Measurements from ENCODE around the gene PHKA1.
A peak's percentile ranks its signal among the peaks of the same experiment; 100 is the strongest.
"Not testable (repeated sequence)": the region's sequence is repeated elsewhere in the genome, so short reads cannot be mapped to it uniquely, and the experiment has no call there.

The PHKA1 gene

GRCh38 chrX:72663737-72664136 lies 50.4 kb downstream of the PHKA1 start:
- no peak for DNase-seq

- no peak for DNase-seq
Observed at GRCh38 chrX:72662020-72662747, 51.9 kb downstream of the PHKA1 start.

- no peak for DNase-seq
Observed at GRCh38 chrX:72659723-72660122, 54.4 kb downstream of the PHKA1 start.

GRCh38 chrX:72652082-72652481 lies 62.0 kb downstream of the PHKA1 start:
- no peak for DNase-seq

- DNase-seq: no peak
Observed at GRCh38 chrX:72644946-72645345, 69.2 kb downstream of the PHKA1 start.

GRCh38 chrX:72641611-72642010 lies 72.5 kb downstream of the PHKA1 start:
- DNase-seq: no peak

- no peak for DNase-seq
Observed at GRCh38 chrX:72635930-72636329, 78.2 kb downstream of the PHKA1 start.

GRCh38 chrX:72634331-72634730 lies 79.8 kb downstream of the PHKA1 start:
- DNase-seq: no peak

GRCh38 chrX:72630185-72630584 lies 83.9 kb downstream of the PHKA1 start:
- no peak for DNase-seq

- DNase-seq: no peak
Observed at GRCh38 chrX:72624194-72624593, 89.9 kb downstream of the PHKA1 start.

GRCh38 chrX:72621625-72622485 lies 92.3 kb downstream of the PHKA1 start:
- peak; percentile 91 for DNase-seq

GRCh38 chrX:72621163-72621562 lies 92.9 kb downstream of the PHKA1 start:
- peak; percentile 55 for DNase-seq

GRCh38 chrX:72620550-72621145 lies 93.5 kb downstream of the PHKA1 start:
- peak; percentile 82 for DNase-seq

GRCh38 chrX:72609313-72609712 lies 104.8 kb downstream of the PHKA1 start:
- DNase-seq: no peak

- DNase-seq: peak; percentile 33
Observed at GRCh38 chrX:72604705-72605104, 109.4 kb downstream of the PHKA1 start.

- peak; percentile 33 for DNase-seq
Observed at GRCh38 chrX:72604112-72604511, 110.0 kb downstream of the PHKA1 start.

- DNase-seq: not testable (repeated sequence)
Observed at GRCh38 chrX:72591038-72591437, 123.1 kb downstream of the PHKA1 start.

GRCh38 chrX:72584163-72584562 lies 129.9 kb downstream of the PHKA1 start:
- no peak for DNase-seq

- no peak for DNase-seq
Observed at GRCh38 chrX:72576141-72576894, 137.8 kb downstream of the PHKA1 start.

GRCh38 chrX:72573158-72573511 lies 141.0 kb downstream of the PHKA1 start:
- no peak for DNase-seq

- DNase-seq: peak; percentile 77
Observed at GRCh38 chrX:72572248-72573157, 141.6 kb downstream of the PHKA1 start, which contains the start of gene HDAC8. Gene HDAC8 (minus strand): TSS chrX:72572843. CDS start chrX:72572761, 82 bp downstream.

GRCh38 chrX:72569786-72570185 lies 144.3 kb downstream of the PHKA1 start:
- DNase-seq: peak; percentile 15
